GM13976 (cell line): ENCODE measurements around the gene TRIM36.

Experiments used
- DNase-seq: peaks from one replicate; pipeline ENCODE4 v3.0.0; 2012; ENCODE audit warnings: low spot score
- CTCF ChIP-seq: IDR thresholded peaks from 2 replicates; pipeline ENCODE4 v1.5.1; 2012; ENCODE audit warnings: borderline replicate concordance, mild to moderate bottlenecking; ENCODE audit not compliant: insufficient read depth; ENCODE audit errors: extremely low read depth, missing control alignments, control extremely low read depth
- in situ Hi-C: fragments of 300-500 bp; cut with MboI; formaldehyde crosslinking; loops from one replicate; pipeline ENCODE4 v1.12.0; 2022; ENCODE audit warnings: low sequenced_read_pairs, mixed read lengths, inconsistent platforms; ENCODE audit not compliant: unreplicated experiment

The TRIM36 gene

GRCh38 chr5:115109356-115109755 lies 60.4 kb downstream of the TRIM36 start:
- no peak for TF ChIP-seq CTCF

GRCh38 chr5:115100319-115100955 lies 69.3 kb downstream of the TRIM36 start:
- no peak for DNase-seq
- no peak for TF ChIP-seq CTCF

More at GRCh38 chr5:115109356-115109755, 60.4 kb downstream of the TRIM36 start:
- DNase-seq = no peak
- in situ Hi-C loops = no loop called here

GRCh38 chr5:115098041-115098702 lies 71.5 kb downstream of the TRIM36 start:
- peak; percentile 49 for DNase-seq
- in situ Hi-C loops = loop anchor here (10.0 to 25.0 kb wide), 2 partner anchors 147 to 489 kb away; no protein-coding TSS in a partner anchor
- peak; percentile 64 for TF ChIP-seq CTCF

More at GRCh38 chr5:115100319-115100955, 69.3 kb downstream of the TRIM36 start:
- in situ Hi-C loops = no loop called here

GRCh38 chr5:115097236-115097635 lies 72.5 kb downstream of the TRIM36 start:
- no peak for DNase-seq

GRCh38 chr5:115096034-115096769 lies 73.5 kb downstream of the TRIM36 start:
- in situ Hi-C loops = loop anchor here (10.0 to 25.0 kb wide), 2 partner anchors 149 to 491 kb away; no protein-coding TSS in a partner anchor
- no peak for DNase-seq
- no peak for TF ChIP-seq CTCF

More at GRCh38 chr5:115097236-115097635, 72.5 kb downstream of the TRIM36 start:
- in situ Hi-C loops = loop anchor here (10.0 to 25.0 kb wide), 2 partner anchors 148 to 490 kb away; no protein-coding TSS in a partner anchor
- TF ChIP-seq CTCF = no peak

GRCh38 chr5:115087951-115088350 lies 81.8 kb downstream of the TRIM36 start:
- no peak for DNase-seq
- in situ Hi-C loops = loop anchor here (25.0 kb wide), 1 partner anchor 499 kb away; no protein-coding TSS in a partner anchor
- TF ChIP-seq CTCF = no peak
